Colon (tissue), 2 donors: ENCODE measurements around the gene AUTS2.
"Not testable (repeated sequence)": the region's sequence is repeated elsewhere in the genome, so short reads cannot be mapped to it uniquely, and the experiment has no call there.

ENCODE experiments used
- FAIRE-seq: peaks from 2 replicates; lab custom pipeline; 2012; peaks lifted over from hg19 to GRCh38; lab: Jason Lieb, UNC
- donor health status: control.
- donor health status: control.

Gene AUTS2

DNA sequence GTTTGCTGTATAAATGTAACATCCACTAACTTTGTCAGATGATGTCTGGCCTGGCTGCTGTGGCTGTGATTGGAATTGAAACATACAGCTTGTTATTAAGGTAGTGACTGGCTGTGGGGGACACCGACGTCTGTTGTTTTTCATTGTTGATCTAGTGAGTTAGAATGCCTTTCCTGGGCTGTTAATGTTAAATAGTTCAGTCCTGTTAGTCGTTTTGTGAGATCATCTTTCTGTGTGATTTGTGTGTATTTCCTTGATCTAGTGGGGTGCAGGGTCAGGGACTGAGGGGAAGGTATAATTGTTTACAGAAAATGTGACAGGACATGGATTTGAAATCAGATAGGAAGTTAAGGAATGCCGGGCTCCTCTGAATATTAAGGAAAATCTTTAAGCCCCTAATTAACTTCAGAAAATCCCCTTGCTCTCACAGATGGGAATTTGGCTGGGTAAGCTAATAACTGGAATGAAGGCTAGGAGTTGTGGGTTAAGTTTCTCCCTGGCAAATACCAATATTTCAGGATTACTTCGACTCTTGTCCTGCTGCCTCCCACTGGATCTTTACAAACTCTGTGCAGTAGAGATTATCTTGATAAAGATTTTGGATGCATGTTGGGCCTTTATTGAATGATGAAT is 163.1 kb downstream of the AUTS2 start:
- no peak for FAIRE-seq

DNA sequence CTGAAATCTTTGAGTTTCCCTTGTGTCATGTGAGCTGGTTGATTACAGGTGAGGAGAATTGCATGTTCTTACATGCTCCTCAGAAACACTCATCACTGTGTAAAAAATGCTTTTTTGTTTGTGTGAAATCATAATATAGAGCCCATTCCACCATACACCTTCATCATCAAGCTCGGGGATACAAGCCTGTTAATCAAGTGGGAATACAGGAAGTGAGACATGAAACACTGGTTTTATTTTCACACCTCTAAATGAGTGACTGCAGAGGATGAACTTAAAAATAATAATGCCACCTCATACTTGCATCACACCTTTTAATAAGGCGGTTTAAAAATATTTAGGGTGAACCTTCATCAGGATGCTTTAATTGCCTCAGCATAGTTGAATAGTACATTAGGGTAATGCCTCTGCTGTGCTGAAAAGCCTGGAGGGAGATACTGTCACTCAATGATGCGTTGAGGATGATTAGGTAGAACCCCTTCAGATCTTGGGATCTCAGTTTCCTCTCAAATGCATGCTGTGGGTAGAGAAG is 164.6 kb downstream of the AUTS2 start:
- no peak for FAIRE-seq

DNA sequence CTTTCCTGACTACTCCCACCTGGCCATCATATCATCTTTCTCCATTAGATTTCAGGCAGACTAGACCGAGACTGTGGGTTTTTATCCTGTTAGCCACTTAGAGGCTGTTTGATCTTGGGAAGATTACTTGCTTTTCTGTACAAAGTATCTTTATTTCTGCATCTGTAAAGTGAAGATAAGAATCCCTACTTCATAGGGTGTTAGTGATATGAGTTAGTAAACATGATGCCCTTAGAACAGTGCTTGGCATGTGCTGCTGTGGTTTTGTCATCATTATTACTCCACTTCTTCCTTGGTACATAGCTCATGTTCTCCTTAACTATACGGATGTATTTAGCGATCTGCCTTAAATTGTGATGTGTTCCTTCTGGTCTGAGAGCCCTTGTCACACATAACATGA is 165.2 kb downstream of the AUTS2 start:
- FAIRE-seq = no peak

DNA sequence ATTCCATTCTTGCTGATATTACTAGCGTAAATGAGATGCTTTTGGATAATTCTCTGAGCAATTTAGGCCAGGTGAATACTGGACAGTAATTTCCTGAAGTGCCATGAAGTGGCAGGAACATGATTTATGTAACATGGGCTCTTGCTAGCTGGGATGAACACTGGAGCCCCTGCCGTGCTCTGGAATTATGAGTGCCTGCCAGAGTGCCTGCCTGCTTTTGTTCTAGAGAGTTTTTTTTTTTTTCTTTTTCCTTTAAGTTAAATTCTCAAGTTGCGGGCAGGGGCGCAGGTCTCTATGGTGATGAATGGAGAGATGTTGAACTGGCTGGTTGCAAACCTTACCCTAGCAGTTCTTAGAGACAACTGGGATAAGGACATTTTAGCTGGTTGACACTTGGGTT is 165.9 kb downstream of the AUTS2 start:
- FAIRE-seq = no peak

DNA sequence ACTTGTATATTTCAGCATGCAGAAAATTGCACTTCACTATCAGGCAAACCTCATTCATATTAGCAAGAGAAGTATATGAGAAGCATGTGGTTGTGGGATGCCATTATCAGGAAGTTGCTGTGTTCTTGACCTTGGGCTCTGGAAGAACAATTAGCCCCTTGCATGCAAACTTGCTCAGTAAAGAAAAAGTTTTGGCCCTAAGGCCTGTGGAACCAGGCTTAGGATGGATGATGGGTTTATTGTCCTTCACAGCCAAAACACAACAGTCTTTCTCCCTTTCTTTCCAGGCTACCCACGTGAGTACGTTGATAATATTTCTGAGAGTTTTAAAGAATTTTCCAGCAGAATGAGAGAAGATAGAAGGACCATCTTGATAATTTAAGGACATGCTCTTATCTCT is 166.4 kb downstream of the AUTS2 start:
- no peak for FAIRE-seq

DNA sequence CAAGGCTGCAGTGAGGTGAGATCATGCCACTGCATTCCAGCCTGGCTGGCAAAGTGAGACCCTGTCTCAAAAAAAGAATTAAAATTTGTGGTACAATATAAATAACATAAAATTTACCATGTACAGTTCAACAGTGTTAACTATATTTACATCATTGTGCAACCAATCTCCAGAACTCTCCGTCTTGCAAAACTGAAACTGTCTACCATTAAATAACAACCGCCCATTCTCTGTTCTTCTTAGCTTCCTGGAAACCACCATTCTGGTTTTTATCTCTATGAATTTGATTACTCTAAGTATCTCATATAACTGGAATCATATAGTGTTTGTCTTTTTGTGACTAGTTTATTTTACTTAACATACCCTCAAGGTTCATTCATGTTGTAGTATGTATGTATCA is 167.6 kb downstream of the AUTS2 start:
- FAIRE-seq = no peak

DNA sequence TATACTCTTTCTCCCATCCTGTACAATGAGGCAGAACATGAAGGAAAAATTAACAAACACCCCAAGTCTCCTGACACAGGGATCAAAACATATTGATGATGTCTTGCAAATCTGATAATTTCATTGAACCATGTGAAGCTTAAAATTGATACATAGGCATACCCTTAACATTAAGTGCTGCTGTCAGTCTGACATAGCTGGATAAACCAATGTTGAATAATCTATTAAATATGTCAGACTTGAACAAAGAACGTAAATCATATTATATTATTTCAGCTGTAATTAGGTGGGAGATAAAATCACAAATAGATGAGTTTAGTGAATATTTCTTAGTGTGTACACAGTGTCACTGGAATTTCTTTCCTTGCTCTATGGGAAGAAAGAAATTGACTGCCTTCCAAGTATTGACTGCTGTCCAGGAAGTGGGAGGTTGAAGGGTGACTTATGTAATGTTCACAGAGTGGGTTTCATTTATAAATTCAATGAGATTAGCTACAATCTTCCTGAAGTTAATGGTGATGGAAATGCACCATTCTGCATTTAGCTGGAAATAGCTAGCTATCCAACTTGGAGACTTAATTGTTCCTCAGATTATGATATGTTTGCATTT is 170.8 kb downstream of the AUTS2 start:
- FAIRE-seq = no peak

DNA sequence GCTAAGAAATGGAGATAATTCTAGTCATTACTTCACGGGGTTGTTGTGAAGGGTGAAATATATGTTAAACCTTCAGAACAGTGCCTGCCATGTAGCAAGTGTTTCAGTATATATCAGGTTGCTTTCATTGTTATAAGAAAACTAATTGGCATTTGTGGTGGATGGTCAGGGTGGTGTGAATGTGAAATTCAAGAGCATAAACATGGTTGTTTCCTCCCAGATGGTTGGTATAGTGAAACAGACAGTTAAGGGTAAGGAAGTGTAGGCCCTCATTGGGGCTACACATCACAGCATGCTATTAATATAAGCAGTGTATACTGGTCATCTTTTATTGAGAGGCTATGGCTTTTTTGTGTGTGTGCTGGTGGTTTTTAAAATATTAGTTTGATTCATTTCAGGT is 171.6 kb downstream of the AUTS2 start:
- FAIRE-seq = no peak

DNA sequence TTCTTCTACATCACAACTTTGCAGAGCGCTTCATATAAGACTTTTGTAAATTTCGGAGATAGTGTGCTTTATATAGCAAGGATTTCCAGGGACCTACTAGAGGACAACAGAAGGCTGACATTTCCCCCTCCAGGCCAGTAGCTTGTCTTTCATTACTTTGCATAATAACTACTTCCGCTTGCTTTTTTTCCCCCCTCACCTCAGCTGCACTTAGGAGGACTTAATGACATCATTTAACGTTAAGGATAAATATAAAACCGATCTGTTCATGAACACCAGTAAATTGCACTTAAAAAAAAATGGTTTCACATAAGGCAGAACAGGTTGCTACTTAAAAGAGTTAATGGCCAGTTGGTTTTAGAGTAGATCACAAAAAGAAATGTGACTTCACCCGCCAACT is 172.3 kb downstream of the AUTS2 start:
- FAIRE-seq = no peak

DNA sequence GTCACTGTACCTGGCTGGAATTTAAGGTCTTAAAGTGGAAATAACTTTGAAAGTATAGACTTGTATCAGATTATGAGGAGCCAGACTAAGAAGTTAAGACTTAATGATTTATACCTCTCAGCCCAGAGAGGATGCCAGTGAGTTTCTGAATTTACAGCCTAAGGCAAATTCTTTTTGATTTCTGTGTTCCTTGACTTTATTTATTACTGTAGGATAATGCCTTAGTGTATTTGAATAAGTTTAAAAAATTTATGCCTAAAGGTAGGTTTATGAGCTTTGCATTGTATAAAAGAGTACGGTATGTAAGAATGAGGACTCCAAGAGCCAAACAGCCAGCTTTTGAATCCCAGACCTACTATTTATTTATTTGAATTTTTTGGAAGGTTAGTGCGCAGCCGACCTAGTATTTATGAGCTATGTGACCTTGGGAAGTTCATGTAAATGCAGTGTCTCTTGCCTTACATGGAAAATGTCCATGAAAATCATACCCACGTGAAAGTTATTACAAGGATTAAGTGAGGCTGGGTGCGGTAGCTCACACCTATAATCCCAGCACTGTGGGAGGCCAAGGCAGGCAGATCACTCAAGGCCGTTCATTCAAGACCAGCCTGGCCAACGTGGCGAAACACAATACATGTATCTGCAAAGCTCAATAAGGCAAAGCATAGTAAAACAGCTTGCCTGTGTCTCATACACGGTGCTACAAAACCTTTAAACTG is 174.6 kb downstream of the AUTS2 start:
- no peak for FAIRE-seq

DNA sequence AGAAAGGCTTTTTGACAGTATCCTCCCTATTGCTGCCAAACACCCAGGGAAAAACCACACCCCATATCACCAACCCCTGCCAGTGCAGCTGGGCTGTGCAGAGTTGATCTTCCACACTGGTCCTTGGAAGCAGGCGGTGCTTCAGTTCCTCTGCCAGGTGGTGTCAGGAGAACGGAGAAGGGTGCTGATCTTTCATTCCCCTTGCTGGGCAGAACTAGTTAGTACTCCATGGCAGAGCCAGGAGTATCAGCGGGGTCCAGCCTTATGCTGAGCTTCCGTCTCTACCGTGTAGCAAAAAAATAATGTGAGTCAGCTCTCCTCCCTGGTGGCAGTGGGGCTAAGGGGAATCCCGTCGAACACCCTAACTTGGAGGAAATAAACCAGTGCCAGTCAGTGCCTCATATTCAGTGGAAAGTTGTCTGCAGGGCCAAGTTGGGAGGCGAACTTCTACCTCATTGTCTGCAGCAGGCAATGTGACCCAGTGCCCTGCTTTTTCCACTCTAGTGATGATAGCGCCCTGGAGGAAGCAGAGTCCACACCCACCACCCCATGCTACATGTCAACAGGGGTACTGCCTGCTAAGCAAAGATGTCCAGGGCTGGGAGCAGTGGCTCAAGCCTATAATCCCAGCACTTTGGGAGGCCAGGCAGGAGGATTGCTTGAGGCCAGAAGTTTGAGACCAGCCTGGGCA is 175.4 kb downstream of the AUTS2 start:
- no peak for FAIRE-seq

DNA sequence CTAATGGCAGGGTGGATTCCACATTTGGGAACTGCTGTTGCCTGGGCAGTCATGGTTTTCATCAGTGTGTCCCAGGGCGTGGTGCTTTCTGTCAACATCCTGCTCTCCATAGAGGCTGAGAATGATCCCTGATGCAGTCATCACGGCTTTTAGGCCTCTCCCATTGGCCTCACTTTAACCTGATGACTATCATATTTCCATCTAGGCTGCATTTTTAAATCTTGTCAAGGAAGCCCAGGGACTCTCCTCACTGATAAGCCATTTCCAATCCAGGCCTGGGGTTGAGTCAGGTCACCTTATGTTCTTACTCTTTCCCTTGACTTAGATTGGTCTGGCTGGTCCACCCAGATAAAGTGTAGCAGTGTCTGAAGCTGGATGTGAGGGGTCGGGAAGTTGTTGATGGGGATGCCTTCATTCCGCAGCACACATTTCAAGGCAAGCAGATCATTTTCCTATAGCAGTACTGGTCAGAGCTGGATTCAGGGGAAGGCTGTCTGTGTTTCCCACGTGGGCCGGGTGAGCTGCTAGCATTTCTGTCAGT is 177.0 kb downstream of the AUTS2 start:
- no peak for FAIRE-seq

DNA sequence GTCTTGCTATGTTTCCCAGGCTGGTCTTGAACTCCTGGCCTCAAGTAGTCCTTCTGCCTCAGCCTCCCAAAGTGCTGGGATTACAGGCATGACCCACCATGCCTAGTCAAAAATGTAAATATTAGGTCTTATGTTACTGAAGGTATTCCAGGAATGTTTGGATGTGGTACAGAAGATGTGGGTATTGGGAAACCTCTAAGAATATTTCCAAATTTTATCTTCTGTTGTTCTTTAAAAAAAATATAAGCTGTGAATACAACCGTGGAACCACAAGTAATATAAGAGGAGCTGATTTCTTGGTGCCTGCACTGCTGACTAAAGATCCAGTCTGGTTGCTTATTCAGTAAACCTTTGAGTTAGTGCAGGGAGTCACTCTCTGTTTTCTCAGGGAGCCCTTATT is 178.3 kb downstream of the AUTS2 start:
- FAIRE-seq = no peak

DNA sequence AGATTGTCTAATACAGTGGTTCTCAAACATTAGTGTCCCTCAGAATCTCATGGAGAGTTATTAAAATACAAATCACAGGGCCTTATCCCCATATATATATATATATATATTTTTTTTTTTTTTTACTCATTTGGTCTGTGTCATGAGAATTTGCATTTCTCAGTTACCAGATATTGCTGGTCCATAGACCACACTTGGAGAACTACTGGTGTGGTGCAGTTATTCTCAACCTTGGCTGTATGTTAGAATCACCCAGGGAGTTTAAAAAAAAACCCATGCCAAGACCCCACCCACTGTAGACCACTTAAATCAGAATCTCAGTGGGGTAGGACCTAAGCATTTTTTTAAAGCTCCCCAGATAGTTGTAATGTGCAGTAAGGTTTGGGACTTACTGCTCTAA is 179.9 kb downstream of the AUTS2 start:
- no peak for FAIRE-seq

DNA sequence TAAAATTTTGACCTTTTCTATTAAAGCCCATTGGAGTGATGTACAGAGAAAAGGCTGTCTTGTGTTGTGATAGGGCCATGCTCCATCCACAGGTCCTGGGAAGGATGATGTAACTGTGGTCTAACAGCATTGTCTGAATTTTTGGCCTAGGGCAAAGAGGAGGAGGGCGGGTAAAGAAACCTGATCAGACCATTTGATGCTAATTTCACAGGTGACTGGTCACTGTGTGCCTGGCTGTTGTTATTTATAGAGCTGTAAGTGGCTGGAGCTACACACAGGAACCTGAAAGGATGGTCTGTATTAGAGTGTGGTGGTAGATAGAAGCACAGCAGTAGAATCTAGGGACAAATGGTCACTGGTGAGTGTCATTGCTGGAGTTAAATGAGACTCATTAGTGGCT is 182.1 kb downstream of the AUTS2 start:
- FAIRE-seq = no peak

DNA sequence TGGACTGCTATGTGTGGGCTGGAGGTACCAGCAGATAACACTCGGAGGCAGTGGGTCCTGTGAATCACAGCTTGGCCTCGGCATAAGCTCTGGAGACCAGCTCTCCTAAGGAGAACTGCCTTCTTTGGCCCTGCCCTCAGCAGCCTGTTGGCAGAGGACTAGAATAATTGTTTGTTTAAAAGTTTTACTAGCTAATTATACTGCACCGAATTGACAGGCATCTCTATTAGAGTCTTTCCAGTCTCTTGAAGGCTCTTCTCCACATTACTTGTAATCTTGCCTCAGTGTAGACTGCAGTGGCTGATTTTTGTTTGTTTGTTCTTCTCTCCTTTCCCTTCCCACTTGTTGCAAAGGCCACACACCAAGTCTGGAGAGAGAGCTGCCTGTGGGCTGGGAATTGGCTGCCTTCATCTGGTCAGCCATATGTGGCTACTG is 183.2 kb downstream of the AUTS2 start:
- FAIRE-seq = no peak

DNA sequence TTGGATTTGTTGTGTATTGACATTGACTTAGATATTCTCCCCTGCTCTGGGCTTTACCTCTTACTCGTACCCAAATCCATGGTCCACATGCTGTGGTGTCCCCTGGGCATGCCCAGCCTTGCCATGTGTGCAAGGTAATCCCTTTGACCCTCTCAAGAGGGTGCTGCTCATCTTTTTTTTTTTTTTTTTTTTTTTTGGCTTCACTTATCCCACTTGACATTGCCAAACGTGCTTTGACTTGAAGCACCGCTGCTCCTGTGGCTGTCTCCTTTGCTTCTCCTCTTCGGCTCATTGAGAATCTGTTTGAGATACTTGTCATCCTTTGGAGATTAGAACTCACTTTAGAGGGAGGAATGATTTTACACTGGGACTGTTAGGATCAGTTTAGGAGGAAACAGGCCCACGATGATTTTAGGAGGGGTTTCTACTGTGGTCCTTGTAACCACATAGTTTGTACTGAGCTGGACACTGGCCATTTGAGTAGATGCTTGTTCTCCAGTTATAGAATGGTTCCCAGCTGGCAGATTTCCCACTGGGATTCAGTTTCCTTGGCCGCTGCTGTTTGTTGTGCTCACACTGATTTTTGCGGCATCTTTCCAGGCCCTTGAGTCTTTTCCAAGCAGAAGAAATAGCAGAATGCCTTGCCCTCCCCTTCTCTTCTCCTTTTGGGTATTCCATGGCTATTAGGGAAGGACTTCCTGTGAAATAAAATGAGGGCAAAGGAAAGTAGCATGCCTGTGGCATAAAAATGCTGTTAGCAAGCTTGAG is 184.8 kb downstream of the AUTS2 start:
- no peak for FAIRE-seq

DNA sequence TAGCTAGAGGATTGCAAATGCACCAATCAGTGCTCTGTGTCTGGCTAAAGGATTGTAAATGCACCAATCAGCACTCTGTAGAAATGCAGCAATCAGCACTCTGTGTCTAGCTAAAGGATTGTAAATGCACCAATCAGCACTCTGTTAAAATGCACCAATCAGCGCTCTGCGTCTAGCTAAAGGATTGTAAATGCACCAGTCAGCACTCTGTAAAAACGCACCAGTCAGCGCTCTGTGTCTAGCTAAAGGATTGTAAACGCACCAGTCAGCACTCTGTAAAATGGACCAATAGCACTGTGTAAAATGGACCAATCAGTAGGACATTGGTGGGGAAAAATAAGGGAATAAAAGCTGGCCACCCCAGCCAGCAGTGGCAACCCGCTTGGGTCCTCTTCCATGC is 187.9 kb downstream of the AUTS2 start:
- not testable (repeated sequence) for FAIRE-seq

DNA sequence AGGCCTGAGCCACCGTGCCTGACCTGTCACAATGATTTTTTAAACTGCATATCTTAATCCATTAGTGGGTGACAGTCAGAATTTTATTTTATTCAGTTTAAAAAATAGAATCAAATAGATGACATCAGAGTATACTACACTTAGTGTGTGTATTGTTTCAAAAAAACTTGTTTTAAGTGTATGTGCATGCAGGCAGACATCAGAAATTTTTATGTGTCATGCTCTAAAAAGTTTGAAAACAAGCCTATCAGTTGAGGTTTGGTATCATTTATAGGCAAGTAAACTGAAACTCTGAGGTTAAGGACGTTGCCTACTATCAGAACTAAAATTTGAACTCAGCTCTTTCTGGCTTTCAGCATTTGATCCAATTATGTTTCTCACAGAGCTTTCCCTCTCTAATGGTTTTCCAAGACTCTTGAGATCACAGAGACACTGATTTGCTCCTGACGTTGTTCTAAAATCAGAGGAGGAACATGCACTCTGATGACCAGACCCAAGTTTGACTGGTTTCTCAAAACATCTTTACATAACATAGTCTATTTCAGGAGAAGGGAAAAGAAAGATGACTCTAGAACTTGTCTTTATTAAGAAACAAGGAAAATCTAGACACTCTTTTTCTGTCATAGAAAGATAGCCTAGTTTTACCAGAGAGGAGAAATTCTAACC is 188.6 kb downstream of the AUTS2 start:
- no peak for FAIRE-seq

DNA sequence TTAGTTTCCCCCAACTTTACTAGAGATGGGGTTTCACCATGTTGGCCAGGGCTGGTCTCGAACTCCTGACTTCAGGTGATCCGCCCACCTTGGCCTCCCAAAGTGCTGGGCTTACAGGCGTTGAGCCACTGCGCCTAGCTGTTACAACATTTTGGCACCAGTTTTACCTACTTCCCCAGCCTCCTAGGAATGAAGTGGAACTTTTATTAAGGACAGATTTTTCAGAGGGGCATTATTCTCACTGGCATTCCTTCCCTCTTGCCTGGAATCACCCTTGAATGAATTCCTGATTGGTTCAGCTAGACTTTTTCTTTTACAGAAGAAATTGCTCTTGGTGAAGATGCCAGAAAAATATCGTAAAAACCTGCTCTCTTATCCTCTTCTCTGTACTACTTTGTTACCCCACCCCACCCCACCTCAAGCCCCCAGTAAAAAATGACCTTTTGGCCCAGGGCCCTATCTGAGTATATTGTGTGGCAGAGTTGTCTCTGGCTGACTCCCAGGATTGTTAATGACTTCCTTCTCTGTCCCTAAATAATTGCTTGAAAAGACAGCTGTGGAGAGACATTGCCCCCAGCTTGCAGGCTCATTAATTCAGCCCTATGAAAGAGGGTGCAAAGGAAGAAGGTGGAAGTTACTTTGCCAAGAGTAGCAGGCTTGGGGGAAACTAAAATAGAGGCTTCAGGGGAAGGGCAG is 189.6 kb downstream of the AUTS2 start:
- FAIRE-seq = no peak

DNA sequence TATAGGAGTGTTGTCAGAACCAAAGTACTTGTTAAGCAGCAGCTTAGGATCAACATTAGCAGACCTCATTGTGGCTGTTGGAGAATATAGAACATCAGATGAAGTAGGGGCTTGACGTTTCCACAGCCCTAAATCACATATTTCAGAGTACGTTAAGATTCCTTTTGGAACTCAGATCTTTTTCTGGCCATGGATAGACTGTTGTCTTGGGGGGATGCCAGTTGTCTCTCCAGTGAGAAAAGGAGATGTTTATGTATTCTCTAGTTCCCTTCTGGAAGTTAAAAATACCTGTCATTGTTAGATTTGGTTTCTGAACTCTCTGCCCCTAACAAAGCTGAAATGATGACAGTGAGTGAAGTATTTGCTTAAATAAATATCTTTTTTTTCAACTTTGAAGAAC is 191.3 kb downstream of the AUTS2 start:
- FAIRE-seq = no peak
